ENCODE measurements around the gene IRS2.

Gene IRS2

DNA sequence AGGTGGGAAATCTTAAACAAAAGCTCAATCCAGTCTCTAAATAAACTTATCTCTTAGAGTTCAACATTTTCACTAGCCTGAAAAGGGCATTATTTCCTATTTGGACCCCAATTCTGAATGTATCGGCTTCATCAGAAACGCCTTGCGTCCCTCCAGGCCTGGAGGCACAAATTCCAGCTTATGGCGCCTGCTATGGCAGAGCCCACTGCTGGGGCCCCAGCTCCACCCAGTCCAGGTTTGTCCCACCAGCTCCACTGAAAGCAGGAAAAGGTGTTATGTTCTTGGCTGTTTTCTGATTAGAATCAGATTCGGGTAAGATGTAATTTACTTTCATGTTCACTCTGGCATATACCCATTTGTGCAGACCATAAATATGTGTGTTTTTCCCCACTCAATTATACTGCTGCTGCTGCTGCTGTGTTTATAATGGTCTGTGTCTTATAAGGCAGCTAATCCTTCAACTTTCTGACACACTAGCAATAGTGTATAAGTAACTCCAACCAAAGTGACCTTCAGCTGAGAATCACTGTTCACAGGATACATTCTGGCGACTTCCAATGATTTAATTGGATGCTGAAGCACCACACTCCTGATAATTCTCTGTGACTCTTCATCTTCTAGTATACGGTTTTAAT, 6.4 kb downstream of the IRS2 start:
- peak in 1 of 3 experiments; percentile 29 for DNase-seq

DNA sequence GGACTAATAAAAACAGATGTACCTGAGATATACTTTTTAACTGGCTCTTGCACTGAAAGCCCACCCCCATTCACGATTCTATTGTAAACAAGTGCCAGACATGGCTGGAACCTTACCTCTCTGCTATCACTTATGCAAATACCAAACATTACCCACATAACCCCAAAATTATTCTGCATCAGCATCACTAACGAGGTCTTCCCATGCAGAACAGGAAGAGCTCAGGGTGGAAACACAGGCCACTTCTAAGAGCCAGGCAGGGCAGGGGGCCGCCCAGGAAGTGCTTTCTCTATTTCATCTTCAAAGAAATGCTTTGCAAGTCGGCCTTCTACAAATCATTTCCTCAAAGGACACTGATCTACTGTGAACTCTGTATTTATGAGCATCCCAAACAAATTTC, 7.3 kb downstream of the IRS2 start:
- peak in 1 of 3 experiments; percentile 39 for DNase-seq

DNA sequence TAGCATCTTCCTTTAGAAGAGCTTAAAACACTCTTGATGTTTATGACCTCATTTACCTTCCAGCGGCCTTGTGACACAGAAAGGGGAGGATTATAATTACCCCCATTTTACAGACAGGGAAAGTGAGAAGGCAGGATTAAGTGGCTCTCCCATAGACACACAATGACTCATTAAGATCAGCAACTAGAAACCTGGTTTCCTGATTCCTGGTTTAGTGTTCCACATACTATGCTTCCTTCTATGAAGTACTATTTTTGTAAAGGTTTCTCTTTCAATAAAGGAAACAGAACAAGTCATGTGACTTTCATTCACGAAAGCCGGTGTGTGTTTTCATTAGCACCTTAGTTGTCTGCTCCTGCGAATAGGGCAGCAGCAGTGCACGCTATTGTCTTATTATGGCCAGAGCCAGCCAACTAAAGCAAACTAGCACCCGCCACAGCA, 8.3 kb downstream of the IRS2 start:
- peak; percentile 16 to 70 (median 25) for DNase-seq

DNA sequence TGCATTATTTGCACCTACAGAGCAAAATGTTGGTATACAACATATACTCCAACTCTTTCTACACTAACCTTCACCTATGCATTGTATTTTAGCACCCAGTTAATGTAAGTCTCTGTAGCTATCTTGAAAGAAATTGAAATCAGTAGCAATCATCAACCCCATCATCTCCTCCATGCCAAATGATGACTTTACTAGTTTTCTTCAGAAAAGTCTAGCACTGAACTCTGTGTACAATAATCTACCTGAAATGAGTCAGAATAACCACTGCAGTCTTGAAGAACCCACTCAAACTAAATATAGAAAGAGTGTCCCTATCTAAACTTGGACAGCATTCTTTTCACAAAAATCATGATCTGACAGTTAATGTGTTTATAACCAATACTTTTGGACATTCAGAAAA, 9.8 kb downstream of the IRS2 start:
- DNase-seq, result no peak

DNA sequence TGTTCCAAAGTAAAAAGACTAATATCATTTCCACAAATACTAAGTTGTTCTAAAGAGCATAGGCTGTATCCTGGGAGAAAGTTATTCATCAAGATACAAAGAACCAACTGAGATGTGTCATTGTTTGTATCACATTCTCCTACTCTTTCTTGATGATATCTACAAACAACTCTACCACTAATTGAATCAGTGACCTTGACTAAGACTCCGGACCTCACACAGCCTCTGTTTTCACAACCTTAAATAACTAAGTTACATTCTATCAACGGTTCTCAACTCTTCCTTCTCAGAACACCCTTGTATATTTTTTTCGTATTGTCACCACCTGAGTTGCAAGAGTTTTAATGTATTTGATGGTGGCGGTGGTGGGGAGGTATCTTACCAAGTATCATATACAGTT, 12.6 kb downstream of the IRS2 start:
- DNase-seq, result no peak

DNA sequence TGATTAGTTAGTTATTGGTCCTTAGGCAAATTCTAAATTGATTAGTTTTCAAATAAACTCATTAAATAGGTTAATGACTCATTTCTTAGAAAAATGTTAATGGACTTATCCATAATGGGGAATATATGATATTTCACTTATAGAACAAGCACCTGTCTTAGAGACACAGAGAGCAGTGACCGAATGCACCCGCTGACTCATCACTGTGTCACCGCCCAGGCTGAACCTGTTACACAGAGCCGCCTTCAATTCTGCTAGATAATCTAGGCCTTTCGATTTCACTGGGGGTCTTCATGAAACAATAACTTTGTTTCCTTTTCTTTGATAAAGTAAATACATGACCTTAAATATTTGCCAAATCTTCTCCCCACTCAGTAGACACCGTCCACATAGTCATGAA, 13.1 kb downstream of the IRS2 start:
- DNase-seq, result no peak

DNA sequence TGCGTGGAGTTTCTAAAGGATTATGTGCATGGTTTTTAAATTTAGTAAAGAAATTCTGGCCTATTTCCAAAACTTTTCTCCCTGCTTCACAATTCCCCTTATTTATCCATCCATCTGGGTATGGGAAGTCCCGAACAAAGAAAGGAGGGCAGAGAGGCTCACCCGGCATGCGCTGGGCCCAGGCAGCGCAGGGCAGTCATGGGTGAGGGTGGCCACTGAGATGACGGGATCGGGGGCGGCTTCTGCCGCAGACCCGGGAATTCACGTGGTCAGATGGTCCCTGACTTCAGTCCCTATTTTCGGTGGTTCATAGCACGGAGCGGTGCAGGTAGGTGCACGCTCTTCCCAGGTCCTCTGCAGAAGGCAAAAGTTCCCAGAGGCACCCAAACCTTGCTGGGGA, 14.5 kb downstream of the IRS2 start:
- no peak for DNase-seq

DNA sequence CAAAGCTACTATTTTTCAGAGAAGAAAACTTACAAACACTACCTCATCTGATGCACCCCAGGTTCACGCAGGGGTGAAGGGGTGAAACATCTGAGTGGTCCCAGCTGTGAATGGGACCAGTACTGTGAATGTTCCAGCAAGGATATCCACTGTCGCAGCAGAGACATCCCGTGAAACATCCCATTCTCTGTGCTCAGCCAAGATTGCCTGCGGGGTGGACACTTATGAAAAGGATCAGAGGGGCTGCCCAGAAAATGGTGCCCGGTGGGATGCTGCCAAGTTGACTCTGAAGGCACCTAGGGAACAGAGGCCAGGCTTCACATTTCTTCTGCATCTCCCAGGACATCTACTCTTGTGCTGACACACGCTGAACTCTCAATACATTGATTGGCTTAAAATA, 15.9 kb downstream of the IRS2 start:
- DNase-seq, result no peak

DNA sequence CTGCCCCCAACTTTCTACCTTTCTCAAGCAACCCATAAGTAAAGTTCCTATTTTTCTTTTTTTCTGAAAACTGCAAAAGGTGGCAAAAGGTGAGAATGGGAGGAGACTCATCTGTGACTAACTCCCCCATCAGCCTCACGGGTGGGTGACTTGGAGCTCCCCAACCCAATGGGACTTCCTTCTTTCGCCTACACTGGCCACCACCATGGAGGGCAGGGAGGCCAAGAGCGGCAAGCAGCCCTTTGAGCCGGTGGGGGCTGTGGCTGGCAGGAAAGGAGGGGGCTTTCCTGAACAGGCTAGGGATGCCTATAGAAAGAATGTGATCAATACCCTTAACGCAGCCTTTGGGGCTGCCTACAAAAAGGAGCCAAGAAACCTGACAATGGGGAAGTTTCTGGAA, 16.5 kb downstream of the IRS2 start:
- DNase-seq, result no peak

DNA sequence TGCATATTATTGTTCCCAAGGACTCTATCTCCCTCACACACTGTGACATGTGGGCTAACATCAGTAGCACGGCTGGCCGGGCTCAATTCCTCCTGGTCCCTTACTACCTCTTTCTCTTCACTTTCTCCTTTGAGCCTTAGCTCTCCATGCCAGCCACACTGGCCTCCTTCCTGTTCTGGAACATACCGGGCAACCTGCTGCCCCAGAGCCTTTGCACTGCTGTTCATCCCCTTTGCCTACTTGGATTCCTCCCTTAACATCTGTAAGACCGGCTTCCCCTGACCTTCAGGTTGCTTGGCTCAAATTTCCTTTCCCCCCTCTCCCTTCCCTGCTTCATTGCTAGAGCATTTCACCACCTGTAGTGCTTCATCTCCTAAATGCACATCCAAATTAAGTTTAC, 17.1 kb downstream of the IRS2 start:
- no peak for DNase-seq

DNA sequence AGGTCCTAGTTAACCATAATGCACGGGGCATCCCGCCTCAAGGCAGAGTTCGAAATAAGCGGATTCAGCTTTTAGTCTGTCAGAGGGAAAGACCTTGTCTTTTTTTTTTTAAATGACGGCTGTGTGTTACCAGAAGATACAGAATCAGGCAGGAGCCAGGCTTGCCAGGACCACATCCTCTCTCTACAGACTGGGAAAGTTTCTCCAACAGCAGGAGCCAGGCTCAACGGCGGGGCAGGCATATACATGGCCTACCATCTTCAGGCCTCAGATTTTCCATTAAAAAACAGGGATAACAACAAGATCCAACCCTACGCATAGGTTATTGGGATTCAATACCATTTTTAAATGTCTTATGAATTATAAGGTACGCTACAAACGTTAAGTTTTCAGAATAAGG, 17.8 kb downstream of the IRS2 start:
- no peak for DNase-seq

DNA sequence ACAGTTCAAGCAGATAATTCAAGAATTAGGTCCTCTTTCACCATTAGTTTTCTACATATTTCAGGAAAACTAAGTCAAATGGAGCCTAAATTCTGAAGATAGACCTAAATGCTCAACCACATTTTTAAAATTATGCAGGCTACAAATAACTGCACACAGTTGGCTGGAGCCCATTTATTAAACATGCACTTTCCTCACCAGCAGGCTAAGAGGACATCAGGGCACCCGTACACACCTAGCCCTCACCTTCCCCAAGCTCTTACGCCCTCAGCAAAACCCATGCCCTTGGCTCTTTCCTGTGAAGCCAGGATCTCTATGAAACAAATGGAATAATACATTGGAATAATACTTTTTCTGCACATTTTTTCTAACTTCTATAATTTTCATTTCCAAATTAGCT, 18.2 kb downstream of the IRS2 start:
- no peak for DNase-seq

DNA sequence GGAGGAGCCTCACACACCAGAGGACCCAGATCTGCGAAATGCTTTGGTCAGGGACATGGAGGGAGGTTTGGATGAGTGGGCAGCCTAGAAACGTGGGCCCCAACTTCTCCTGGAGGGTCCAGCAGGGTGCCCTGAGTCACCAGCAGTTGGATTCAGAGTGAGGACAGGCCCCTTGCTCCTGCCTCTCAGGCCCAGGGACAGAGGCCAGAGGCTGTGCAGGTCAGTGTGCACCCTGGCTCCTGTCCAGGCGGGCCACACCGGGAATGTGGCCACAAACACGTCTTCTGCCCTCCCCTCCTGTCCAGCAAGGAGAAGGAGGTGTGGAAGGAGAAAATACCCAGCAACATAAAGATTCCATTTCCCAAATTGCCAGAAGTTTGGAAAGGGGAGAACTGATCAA, 19.4 kb downstream of the IRS2 start:
- no peak for DNase-seq

DNA sequence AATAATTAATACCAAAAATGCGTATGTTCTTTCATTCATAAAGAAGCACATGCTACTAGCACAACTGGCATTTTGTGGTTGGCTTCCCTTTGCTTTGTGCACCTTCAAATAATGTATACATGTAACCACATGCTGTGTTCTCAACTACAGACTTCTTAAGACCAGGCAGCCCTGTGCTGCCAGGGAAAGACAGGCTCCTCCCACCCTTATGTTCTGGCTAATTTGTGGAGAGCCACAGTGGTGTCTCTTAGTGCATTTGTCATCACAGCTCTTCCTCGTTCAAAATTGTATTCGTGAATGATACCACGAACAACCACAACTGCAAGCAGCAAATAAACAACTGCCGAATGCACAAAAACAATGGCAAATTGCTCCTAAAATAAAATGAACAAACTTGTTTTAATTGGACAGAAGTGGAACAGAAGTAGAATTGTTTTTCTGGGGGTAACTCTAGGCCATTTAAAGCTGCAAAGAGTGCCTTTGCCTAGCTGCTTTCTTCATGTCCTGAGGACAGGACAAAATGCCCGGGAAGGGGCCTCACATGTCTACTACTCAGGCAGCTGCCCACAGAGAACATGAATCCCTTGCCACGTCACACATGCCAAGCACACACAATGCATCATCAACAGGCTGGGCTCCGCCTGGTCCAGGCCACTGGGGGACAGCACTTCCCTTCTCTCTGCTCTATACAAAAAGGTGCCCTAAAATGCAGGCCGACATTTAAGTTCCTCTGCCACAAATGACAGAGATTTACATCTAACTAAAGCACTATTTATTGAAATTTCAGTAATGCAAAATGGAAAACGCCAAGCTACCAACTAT, 21.7 kb downstream of the IRS2 start:
- peak in 2 of 3 experiments; percentile 49 to 86 for DNase-seq

DNA sequence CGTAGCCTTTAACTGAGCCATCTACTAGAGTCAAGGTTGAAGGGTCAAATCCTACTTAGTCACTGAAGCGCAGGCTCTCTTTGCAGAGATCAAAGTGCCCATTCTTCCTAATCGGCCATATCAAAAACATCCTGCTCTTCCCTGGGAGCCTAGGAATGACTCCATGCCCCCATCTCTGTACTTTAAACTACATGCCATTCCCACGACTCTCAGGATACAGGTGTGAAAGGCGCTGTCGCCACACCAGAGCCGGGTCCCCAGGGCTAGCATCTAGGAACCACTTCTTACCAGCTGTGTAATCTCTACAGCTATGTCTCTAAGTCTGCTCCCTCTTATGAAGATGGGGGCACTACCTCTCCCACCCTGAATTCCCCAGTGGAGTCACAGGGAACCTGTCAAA, 22.3 kb downstream of the IRS2 start:
- DNase-seq, result no peak

DNA sequence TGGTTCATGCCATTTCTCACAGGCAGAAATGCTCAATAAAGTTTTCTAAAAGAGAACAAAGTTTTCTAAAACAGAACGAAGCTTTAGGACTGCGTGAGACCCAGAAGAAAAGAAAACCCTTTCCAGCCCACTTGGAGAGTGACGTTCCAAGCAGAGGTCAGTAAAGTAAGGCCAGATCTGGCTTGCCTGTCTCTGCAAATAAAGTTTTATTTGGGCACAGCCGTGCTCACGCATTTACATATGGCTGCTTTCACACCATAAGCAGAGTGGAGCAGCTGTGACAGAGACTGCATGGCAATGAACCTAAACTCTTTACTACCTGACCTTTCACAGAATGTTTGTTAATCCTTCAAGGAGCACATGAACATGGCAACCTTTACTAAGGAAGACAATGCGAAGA, 23.6 kb downstream of the IRS2 start:
- DNase-seq, result no peak

DNA sequence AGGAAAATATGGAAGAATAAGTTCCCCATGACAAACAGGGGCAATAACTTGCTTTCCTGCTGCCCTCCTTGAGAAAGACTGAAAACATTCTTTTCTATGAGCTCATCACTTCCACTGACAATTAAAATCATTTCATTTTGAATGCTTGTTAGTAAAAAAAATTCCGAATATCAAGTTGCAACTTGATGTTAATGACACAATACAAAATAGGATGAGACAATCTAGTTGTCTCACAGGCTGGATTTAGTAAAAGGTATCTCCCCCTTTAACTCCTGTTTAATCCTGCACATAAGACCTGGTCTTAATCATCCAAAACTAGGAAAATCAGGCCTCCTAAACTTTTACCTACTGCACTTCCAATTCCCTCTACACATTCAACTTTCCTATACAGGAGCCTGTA, 24.7 kb downstream of the IRS2 start:
- DNase-seq, result no peak

DNA sequence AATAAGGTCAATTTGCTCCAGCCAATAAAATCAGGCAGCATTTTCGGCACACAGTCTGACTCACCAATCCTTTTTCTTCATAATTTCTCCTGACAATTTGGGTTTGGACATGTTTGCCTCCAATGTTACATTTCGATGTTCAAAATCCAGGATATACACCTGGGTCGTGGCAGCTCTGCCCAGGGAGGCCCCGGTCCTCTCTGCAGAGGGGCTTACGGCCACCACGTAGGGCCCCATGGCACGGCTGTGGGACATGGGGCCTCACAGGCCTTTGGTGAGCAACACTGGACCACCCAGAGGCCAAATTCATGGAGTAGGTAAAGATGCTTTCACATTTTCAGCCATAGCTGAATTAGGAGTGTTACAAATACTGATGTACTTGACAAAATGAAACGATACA, 25.4 kb downstream of the IRS2 start:
- DNase-seq, result no peak

DNA sequence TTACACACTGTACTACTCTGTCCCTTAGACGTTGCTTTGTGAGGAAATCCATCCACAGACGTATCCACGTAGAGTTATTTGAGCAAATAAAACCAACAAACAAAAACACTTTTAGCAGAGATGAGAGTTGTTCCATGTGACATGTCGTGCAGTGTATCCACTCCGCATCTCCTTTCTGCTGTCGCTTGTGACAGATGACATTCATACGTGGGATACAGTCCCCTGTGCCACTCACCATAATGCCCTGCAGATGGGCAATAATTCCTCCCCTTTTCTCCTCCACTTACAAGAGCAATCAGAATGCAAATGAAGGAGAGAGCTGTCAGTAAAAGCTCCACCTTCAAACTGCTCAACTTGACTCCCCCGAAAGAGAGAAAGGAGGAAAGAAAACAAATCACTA, 26.0 kb downstream of the IRS2 start:
- DNase-seq, result peak in 1 of 3 experiments; percentile 31

DNA sequence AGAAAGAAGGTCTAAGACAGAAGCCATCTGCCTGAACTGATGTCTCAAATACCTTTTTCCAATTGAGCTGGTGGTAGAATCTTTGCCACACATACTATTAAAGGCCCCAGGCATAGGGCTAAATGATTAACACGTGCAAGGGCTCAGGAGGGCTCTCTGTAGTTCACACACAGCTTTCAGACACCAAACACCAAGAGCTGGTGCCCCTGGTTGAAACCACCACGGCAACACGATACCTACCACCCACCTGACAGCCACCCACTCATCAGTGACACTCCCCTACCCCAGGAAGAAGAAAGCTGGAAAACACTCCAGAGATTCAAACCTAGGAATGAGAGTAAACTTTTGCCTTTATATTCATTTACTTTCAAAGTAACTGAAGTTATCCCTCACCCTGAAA, 26.8 kb downstream of the IRS2 start:
- DNase-seq, result no peak

DNA sequence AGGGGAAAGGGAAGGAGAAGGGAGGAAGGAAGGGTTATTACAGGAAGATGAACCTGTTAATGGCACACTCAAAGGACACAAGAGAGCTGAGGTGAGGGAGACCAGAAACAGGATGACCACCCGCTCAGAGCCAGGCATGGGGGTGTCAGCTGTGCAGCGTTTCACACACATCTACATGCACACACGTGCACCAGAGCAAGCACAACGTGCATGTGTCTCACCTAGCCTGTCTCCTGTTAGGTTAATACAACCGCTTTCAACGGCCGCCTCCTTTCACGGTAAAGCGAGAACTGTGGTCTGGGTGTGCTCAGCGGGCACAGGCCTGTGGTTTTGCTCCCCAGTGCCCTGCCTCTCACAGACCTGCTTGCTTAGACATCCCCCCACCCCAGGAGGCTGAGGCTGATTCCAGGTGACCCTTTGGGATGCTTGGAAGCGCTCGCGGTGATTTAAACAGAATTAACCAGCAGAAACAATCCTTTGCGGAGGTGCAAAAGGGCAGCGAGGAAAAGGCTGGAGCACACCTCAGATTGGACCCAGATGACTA, 27.4 kb downstream of the IRS2 start:
- peak in 1 of 3 experiments; percentile 63 for DNase-seq

DNA sequence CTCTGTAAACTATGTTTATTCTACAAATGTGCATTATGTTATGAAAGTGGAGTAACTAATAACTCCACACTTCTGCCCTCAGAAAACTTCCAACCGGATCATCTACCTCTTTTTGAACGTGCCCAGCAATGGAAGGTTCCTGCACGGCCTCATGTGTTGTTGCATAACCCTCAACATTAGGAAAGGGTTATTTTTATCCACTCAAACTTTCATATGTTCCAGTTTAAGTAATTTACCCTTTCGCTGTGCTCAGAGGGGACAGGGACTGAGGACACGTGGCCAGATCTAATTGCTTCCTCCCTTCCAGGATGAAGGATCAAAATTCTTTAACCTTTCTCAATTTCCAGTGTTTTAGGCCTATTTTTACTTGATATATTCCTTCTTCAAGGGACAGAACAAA, 29.6 kb downstream of the IRS2 start:
- no peak for DNase-seq

DNA sequence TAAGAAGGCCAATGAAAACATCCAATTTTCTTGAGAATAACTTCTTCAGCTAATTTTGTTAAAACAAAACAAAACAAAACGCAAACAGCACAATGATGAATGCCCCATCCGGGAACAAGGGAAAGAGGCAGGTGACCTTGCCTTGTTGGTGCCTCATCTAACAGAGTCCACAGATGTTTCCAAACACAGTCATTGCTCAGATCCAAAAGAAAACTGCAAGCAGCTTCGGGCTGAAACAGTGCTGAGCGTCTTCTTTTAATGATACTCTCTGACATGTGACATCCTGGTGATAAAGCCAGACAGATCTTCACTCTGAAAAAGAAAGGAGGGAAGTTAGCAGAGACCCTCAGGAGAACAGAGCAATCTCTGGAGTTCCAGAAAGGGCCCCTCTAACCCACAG, 30.4 kb downstream of the IRS2 start:
- DNase-seq, result no peak

DNA sequence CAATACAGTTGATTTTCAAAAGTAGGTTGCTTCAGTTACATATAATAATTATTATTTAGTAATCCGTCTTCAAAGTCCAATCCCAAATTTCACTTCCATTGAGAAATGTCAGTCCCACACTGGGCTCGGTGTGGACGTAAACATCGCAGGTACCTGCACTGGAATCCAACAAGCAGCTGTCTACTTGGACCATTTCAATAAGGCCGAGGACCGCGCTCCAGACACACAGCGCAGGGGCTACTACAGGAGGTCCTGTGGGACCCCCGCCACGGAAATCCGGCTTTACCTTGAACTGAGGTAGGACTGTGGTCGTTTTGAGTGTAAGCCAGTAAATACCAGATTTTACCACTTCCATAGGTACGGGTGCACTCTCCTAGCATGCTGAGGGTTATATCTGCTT, 30.8 kb downstream of the IRS2 start:
- no peak for DNase-seq

Data from NCI-H1417 (cell line).